Left lung (tissue), 10 donors: Measurements from ENCODE around the gene HOXA1. TPM values are rescaled to one million over a fixed set of nuclear protein-coding genes. Genes with fewer than 3 reads are reported as not detected.
A peak's percentile ranks its signal among the peaks of the same experiment; 100 is the strongest.

ENCODE experiments used
- ATAC-seq: fragments of 200-7000 bp; cut with Tn5 transposase; one replicate; pipeline ENCODE4 v1.9.1; 2020; ENCODE audit warnings: moderate library complexity
- DNase-seq, 4 donors: peaks; one replicate each; pipeline ENCODE4 v3.0.0-alpha.2; 2013 to 2020
- H3K27ac ChIP-seq, 2 donors: fragments of 200-600 bp; sonication (generic) in 1 of 2; one replicate each; pipeline versions ENCODE4 v1.5.0 to v1.8.0; 2020 to 2021
- H3K27me3 ChIP-seq, 2 donors: fragments of 200-600 bp; sonication (generic) in 1 of 2; one replicate each; pipeline versions ENCODE4 v1.5.0 to v1.8.0; 2020 to 2021
- H3K36me3 ChIP-seq, 2 donors: fragments of 200-600 bp; sonication (generic) in 1 of 2; one replicate each; pipeline versions ENCODE4 v1.5.0 to v1.8.0; 2020 to 2021
- H3K4me1 ChIP-seq, 2 donors: fragments of 200-600 bp; one replicate each; pipeline ENCODE4 v1.8.0; 2021
- H3K4me3 ChIP-seq, 2 donors: fragments of 200-600 bp; sonication (generic) in 1 of 2; one replicate each; pipeline versions ENCODE4 v1.5.0 to v1.8.0; 2020 to 2021; ENCODE audit warnings: mild to moderate bottlenecking in 1 of 2
- H3K9me3 ChIP-seq, 2 donors: fragments of 200-600 bp; sonication (generic) in 1 of 2; one replicate each; pipeline versions ENCODE4 v1.5.0 to v1.8.0; 2020 to 2021
- CTCF ChIP-seq, 2 donors: fragments of 200-600 bp; sonication (generic) in 1 of 2; IDR thresholded peaks; one replicate each; pipeline versions ENCODE4 v1.5.0 to v1.8.0; 2021; ENCODE audit warnings: antibody characterized with exemption in 2 of 2
- intact Hi-C, 2 donors: fragments of 100-400 bp; cut with DNase I; formaldehyde crosslinking; loops; one replicate each; pipeline versions ENCODE4 v1.11.2 to v1.14.2; 2022
- polyA plus RNA-seq, 6 donors: library from polyadenylated mRNA; unstranded; fragments of 120-200 nt; gene quantifications; one replicate each; pipeline ENCODE4 v1.2.1, GENCODE V29; 2013; ENCODE audit not compliant: insufficient read length in 6 of 6
- total RNA-seq, 2 donors: library from RNA; stranded (reverse); fragmentation: NEBNext Ultra II Directional; extraction: Animal tissue kit (Norgen Biotek cat#: 25700); gene quantifications; one replicate each; pipeline ENCODE4 v1.2.1, GENCODE V29; 2021
- donor health status: DM: no; HTN: yes; CAD: no.
- donor health status: DM: no; HTN: no; CAD: no.

HOXA1 gene
- total and polyA plus RNA-seq, 8 donors = 0.50 to 3.1 (median 2.1) TPM

GRCh38 chr7:27116962-27117886 lies 21.4 kb upstream of the HOXA1 start:
- H3K27ac ChIP-seq = peak overlapping the region; percentile 73 to 86
- peak in 1 of 4 donors; percentile 49 for DNase-seq
- H3K27me3 ChIP-seq = peaks cover 6 to 81% of the 10 kb centered on the region in 2 donors
- TF ChIP-seq CTCF (IDR thresholded peaks at IDR 0.05) = no peak
- H3K4me1 ChIP-seq = peaks cover 4 to 6% of the 10 kb centered on the region in 2 donors
- no peaks in the 10 kb centered on the region for H3K9me3 ChIP-seq
- no peaks in the 10 kb centered on the region for H3K36me3 ChIP-seq
- intact Hi-C loops = no loop called here
- ATAC-seq = no peak
- peak overlapping the region; percentile 33 to 41 for H3K4me3 ChIP-seq

GRCh38 chr7:27116031-27116961 lies 20.5 kb upstream of the HOXA1 start:
- Histone ChIP-seq H3K36me3 (no peaks in the 10 kb centered on the region), H3K9me3 (no peaks in the 10 kb centered on the region), H3K27ac (peak overlapping the region; percentile 73 to 86), H3K27me3 (peaks cover 6 to 78% of the 10 kb centered on the region in 2 donors), H3K4me3 (peak overlapping the region; percentile 33 to 41), H3K4me1 (peaks cover 4 to 6% of the 10 kb centered on the region in 2 donors)
- DNase-seq = peak in 1 of 4 donors; percentile 54
- no peak for TF ChIP-seq CTCF (IDR thresholded peaks at IDR 0.05)
- intact Hi-C loops = no loop called here
- ATAC-seq = no peak

- Histone ChIP-seq H3K9me3 (no peaks in the 10 kb centered on the region), H3K36me3 (no peaks in the 10 kb centered on the region), H3K4me3 (peak overlapping the region; percentile 33 to 41), H3K4me1 (peaks cover 6 to 9% of the 10 kb centered on the region in 2 donors), H3K27ac (peak overlapping the region; percentile 73 to 86), H3K27me3 (peaks cover 6 to 81% of the 10 kb centered on the region in 2 donors)
- ATAC-seq (no peak), DNase-seq (peak in 1 of 4 donors; percentile 66)
- intact Hi-C loops = no loop called here
- TF ChIP-seq CTCF (IDR thresholded peaks at IDR 0.05) = no peak
These were observed 19.6 kb upstream of the HOXA1 start for GRCh38 chr7:27115221-27116026.

- ATAC-seq = no peak
- intact Hi-C loops = no loop called here
- peaks cover 2 to 9% of the 10 kb centered on the region in 2 donors for H3K4me1 ChIP-seq
These were observed 19.1 kb upstream of the HOXA1 start for GRCh38 chr7:27114881-27115220.

More at GRCh38 chr7:27114881-27115220, 19.1 kb upstream of the HOXA1 start:
- Histone ChIP-seq H3K4me3 (peak overlapping the region; percentile 33 to 41), H3K9me3 (no peaks in the 10 kb centered on the region), H3K27me3 (peaks cover 6 to 82% of the 10 kb centered on the region in 2 donors), H3K36me3 (no peaks in the 10 kb centered on the region), H3K27ac (peak overlapping the region; percentile 73 to 86)
- TF ChIP-seq CTCF (IDR thresholded peaks at IDR 0.05) = no peak
- DNase-seq = no peak
